ENCODE results near the gene PHYH. TPM values are rescaled to one million over a fixed set of nuclear protein-coding genes. Genes with fewer than 3 reads are reported as not detected.

Gene PHYH
- total and polyA plus RNA-seq, 2 of the 4 experiments (the other 2 are of a cell fraction), result 10.9 to 13.4 TPM

- DNase-seq (no peak), ATAC-seq (ENCODE audit: low read depth) (no peak)
- WGBS, 2 experiments (ENCODE audit: extremely low coverage in 2 of 2, insufficient read length in 1 of 2), result 100% methylated on average over 1 to 2 of the region's 7 CpGs
- Histone ChIP-seq H3K18ac (ENCODE audit: low read depth, low read length) (no peak overlapping the region), H3K23ac (ENCODE audit: low read depth, low read length) (no peak overlapping the region), H3K14ac (replicated peaks; ENCODE audit: low read depth, low read length) (no peak overlapping the region), H2BK20ac (ENCODE audit: low read depth, low read length) (no peak overlapping the region), H3K9me3 (ENCODE audit: control insufficient read depth, insufficient read depth, low read length) (no peaks in the 10 kb centered on the region), H3K4ac (ENCODE audit: low read depth, low read length) (no peak overlapping the region), H2BK15ac (ENCODE audit: low read depth, low read length) (no peak overlapping the region), H3K27me3 (ENCODE audit: control insufficient read depth, insufficient read depth, low read length) (no peaks in the 10 kb centered on the region), H4K8ac (ENCODE audit: low read depth in 2 of 2, low read length in 2 of 2) (no peak overlapping the region), H3K4me3 (ENCODE audit: insufficient read depth, low read depth, low read length) (no peak overlapping the region), H4K5ac (ENCODE audit: low read depth, low read length) (no peak overlapping the region), H3K36me3 (ENCODE audit: control insufficient read depth, insufficient read depth, low read length) (peaks cover 11% of the 10 kb centered on the region), H3K27ac (ENCODE audit: insufficient read depth, low read length) (no peak overlapping the region), H2BK5ac (ENCODE audit: low read depth, low read length, poor library complexity, severe bottlenecking) (no peak overlapping the region), H3K4me1 (ENCODE audit: control insufficient read depth, insufficient read depth, low read length) (no peaks in the 10 kb centered on the region), H2AK9ac (replicated peaks; ENCODE audit: low read depth, low read length, poor library complexity) (no peak overlapping the region), H3K4me2 (ENCODE audit: low read depth, low read length) (no peak overlapping the region), H4K91ac (ENCODE audit: insufficient read depth, low read depth, low read length) (no peak overlapping the region), H2AFZ (replicated peaks; ENCODE audit: low read length, poor library complexity) (no peak overlapping the region), H3K9me1 (ENCODE audit: insufficient read depth, low read length) (no peaks in the 10 kb centered on the region), H3K79me1 (ENCODE audit: low read depth in 1 of 2, low read length in 2 of 2) (no peaks in the 10 kb centered on the region), H2BK120ac (ENCODE audit: low read depth, low read length) (no peak overlapping the region), H3K56ac (ENCODE audit: extremely low read depth, insufficient read depth, low read length) (no peak overlapping the region), H2AK5ac (ENCODE audit: low read depth, low read length) (no peak overlapping the region), H4K20me1 (ENCODE audit: insufficient read depth, low read length) (no peaks in the 10 kb centered on the region), H3K9ac (ENCODE audit: low read depth, low read length) (no peak overlapping the region)
- TF ChIP-seq SMC3 (IDR thresholded peaks at IDR 0.05; ENCODE audit: low read depth, low read length) (no peak), POLR2A (IDR thresholded peaks at IDR 0.05; ENCODE audit: low read depth, low read length) (no peak), BHLHE40 (IDR thresholded peaks at IDR 0.05; ENCODE audit: low read depth, low read length) (no peak), ELK1 (IDR thresholded peaks at IDR 0.05; ENCODE audit: borderline replicate concordance, low read depth, low read length) (no peak), FOS (IDR thresholded peaks at IDR 0.05; ENCODE audit: low read depth, low read length) (no peak), USF2 (IDR thresholded peaks at IDR 0.05; ENCODE audit: low read depth, low read length) (no peak), NFE2L2 (IDR thresholded peaks at IDR 0.05; ENCODE audit: low read depth, low read length) (no peak)
- BruUV-seq (replicated peaks), result no TSS peak
- in situ Hi-C loops (cut with MboI; ENCODE audit: low sequenced_read_pairs), result no loop called here
- intact Hi-C loops (cut with micrococcal nuclease), result no loop called here
- CTCF ChIA-PET, result interaction anchor here (0.9 kb wide), 1 partner anchor 14 kb away, joined by 3 read pairs; no protein-coding TSS in a partner anchor
- dilution Hi-C loops (cut with HindIII; ENCODE audit: low sequenced_read_pairs, unreplicated experiment), result no loop called here
- POLR2A ChIA-PET (ENCODE audit: unreplicated experiment), result no interaction called here
Measured at GRCh38 chr10:13316635-13317311, 16.9 kb upstream of the PHYH start.
